C4-2B (cell line): ENCODE data around the gene ZNF830.

Experiments
- CTCF ChIP-seq: fragments of 450-650 bp; conservative IDR thresholded peaks from 2 replicates; pipeline ENCODE4 v1.5.1; 2017; ENCODE audit warnings: mild to moderate bottlenecking
- ZFX ChIP-seq: fragments of 450-650 bp; IDR thresholded peaks from 2 replicates; pipeline ENCODE4 v1.6.1; 2017

DNA sequence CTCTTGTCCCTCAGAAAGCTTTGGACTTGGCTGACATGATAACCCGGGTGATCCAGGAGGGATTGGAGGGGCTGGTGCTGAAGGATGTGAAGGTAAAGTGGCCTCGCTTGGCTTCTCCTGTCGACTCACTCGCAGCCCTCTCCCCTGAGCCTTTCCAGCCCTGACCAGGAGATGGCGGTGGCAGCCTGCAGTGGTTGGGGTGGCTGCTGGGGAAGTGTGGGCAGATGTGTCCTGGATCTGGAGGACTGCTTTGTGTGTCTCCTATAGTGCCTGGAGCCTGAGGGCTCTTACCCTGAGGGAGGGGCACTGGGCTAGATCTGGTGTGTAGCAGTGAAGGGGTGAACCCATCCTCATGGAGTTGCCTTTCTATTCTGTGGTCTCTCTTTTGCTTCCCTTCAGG, 36.9 kb downstream of the ZNF830 start:
- TF ChIP-seq CTCF (peak; percentile 64), ZFX (no peak)
